Lower lobe of right lung (tissue), 2 donors: ENCODE data around the gene HOXA10. TPM values are rescaled to one million over a fixed set of nuclear protein-coding genes. Genes with fewer than 3 reads are reported as not detected.

Source experiments
- ATAC-seq, 2 donors: fragments of 200-7000 bp; cut with Tn5 transposase; one replicate each; pipeline ENCODE4 v1.9.1; 2020 to 2022; ENCODE audit warnings: mild to moderate bottlenecking in 2 of 2, moderate library complexity in 2 of 2
- DNase-seq: peaks from one replicate; pipeline ENCODE4 v3.0.0-alpha.2; 2020
- H3K27ac ChIP-seq: fragments of 200-600 bp; one replicate; pipeline ENCODE4 v1.8.0; 2022
- H3K27me3 ChIP-seq: fragments of 200-600 bp; one replicate; pipeline ENCODE4 v1.8.0; 2022; ENCODE audit warnings: low read depth
- H3K36me3 ChIP-seq: fragments of 200-600 bp; one replicate; pipeline ENCODE4 v1.8.0; 2022; ENCODE audit warnings: mild to moderate bottlenecking
- H3K4me1 ChIP-seq: fragments of 200-600 bp; one replicate; pipeline ENCODE4 v1.8.0; 2022
- H3K4me3 ChIP-seq: fragments of 200-600 bp; one replicate; pipeline ENCODE4 v1.8.0; 2022; ENCODE audit warnings: mild to moderate bottlenecking
- H3K9me3 ChIP-seq: fragments of 200-600 bp; one replicate; pipeline ENCODE4 v1.8.0; 2022
- intact Hi-C: fragments of 100-400 bp; cut with DNase I; formaldehyde crosslinking; loops from one replicate; pipeline ENCODE4 v1.11.0; 2022
- total RNA-seq: library from RNA; stranded (reverse); fragmentation: NEBNext Ultra II Directional; extraction: Animal tissue kit (Norgen Biotek cat#: 25700); gene quantifications from one replicate; pipeline ENCODE4 v1.2.1, GENCODE V29; 2021
- TF ChIP-seq, protein P1 (sequence below): fragments of 200-600 bp; IDR thresholded peaks from one replicate; pipeline ENCODE4 v1.8.0; 2022; ENCODE audit warnings: antibody characterized with exemption, mild to moderate bottlenecking
- donor health status: DM: no; HTN: yes; CAD: no; lungs with severe emphysema.

The HOXA10 gene
- total RNA-seq, 1 donor from 2014 or later: 0.38 TPM

DNA sequence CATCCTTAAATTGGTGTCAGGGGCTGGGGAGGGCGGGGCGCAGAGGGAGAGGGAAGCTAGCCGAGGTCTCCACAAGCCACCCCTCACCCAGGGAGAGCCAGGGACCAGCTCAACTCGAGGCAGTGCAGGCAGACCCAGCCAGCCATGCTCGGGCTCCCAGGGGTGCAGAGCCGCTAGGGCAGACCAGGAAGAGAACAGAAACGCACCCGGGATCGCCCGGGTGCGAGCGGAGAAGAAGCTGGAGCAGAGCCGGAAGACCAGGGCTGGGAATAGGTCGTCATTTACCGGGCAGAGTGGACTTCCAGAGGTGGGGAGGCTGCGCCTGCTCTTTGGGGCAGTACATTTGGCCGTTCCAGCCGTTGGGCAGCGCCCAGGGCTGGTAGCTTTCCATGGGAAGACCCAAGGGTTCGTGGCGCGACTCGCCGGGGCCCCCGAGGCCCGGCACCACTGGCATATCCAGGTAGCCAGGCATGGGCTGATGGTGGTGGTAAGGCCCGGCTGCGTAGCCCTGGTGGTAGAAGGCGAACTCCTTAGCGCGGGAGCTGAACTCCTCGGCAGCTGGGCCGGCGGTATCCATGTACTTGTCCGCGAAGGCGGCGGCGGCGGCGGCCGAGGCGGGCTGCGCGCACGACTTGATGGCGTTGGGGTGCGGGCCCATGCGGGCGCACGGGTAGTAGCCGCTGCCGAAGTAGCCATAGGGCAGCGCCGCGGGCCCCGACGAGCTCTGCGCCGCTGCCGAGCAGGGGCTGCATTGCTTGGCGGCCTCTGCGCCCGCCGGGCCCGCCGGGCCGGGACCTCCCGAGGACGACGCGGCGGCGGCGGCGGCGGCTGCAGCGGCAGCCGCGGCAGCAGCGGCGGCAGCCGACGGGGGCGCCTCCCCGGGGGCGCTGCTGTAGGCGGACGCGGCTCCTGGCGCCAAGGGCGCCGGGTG, 25.0 kb upstream of the HOXA10 start:
- Histone ChIP-seq H3K9me3 (no peaks in the 10 kb centered on the region), H3K27me3 (peaks cover 94% of the 10 kb centered on the region), H3K27ac (no peak overlapping the region), H3K36me3 (no peaks in the 10 kb centered on the region), H3K4me1 (peaks cover 27% of the 10 kb centered on the region), H3K4me3 (peak overlapping the region; percentile 19)
- intact Hi-C loops: loop anchor here (10.0 kb wide), 1 partner anchor 886 kb away; no protein-coding TSS in a partner anchor
- ATAC-seq (peak; percentile 7 to 10), DNase-seq (no peak)
- TF ChIP-seq, protein P1, sequence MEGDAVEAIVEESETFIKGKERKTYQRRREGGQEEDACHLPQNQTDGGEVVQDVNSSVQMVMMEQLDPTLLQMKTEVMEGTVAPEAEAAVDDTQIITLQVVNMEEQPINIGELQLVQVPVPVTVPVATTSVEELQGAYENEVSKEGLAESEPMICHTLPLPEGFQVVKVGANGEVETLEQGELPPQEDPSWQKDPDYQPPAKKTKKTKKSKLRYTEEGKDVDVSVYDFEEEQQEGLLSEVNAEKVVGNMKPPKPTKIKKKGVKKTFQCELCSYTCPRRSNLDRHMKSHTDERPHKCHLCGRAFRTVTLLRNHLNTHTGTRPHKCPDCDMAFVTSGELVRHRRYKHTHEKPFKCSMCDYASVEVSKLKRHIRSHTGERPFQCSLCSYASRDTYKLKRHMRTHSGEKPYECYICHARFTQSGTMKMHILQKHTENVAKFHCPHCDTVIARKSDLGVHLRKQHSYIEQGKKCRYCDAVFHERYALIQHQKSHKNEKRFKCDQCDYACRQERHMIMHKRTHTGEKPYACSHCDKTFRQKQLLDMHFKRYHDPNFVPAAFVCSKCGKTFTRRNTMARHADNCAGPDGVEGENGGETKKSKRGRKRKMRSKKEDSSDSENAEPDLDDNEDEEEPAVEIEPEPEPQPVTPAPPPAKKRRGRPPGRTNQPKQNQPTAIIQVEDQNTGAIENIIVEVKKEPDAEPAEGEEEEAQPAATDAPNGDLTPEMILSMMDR: no peak

DNA sequence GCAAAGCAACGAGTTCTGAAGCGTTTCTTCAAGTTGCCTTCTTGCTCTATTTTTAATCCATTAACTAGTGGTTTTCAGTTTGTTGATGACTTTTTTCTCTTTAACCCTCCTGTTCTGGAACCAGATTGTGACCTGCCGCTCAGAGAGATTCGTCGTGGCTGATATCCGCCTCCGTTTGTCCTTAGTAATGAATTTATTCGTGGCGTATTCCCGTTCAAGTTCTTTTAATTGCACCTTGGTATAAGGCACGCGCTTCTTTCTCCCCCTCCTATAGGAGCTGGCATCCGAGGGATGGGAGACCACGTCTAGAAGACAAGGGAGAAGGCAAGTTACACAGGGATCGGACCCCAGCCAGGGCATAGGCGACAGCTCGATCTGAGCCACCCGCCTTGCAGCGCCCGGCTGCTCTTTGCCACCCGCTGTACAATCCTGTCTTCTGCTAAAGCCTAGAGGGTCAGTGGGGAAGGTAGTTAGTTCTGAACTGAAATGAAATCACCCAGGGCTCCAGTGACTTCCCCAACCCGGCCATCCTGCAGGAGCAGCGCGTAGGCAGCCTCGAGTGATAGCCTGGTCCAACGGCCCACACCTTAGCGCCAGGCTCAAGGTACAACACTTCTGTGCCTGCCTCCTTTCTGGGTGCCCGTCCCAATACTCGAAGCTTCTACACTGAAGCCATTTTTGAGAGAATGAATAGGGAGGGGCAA, 24.2 kb upstream of the HOXA10 start:
- Histone ChIP-seq H3K4me3 (no peak overlapping the region), H3K27ac (no peak overlapping the region), H3K4me1 (peaks cover 32% of the 10 kb centered on the region), H3K36me3 (no peaks in the 10 kb centered on the region), H3K9me3 (no peaks in the 10 kb centered on the region), H3K27me3 (peaks cover 94% of the 10 kb centered on the region)
- DNase-seq (no peak), ATAC-seq (no peak)
- TF ChIP-seq, protein P1: no peak
- intact Hi-C loops: loop anchor here (10.0 kb wide), 1 partner anchor 887 kb away; no protein-coding TSS in a partner anchor

DNA sequence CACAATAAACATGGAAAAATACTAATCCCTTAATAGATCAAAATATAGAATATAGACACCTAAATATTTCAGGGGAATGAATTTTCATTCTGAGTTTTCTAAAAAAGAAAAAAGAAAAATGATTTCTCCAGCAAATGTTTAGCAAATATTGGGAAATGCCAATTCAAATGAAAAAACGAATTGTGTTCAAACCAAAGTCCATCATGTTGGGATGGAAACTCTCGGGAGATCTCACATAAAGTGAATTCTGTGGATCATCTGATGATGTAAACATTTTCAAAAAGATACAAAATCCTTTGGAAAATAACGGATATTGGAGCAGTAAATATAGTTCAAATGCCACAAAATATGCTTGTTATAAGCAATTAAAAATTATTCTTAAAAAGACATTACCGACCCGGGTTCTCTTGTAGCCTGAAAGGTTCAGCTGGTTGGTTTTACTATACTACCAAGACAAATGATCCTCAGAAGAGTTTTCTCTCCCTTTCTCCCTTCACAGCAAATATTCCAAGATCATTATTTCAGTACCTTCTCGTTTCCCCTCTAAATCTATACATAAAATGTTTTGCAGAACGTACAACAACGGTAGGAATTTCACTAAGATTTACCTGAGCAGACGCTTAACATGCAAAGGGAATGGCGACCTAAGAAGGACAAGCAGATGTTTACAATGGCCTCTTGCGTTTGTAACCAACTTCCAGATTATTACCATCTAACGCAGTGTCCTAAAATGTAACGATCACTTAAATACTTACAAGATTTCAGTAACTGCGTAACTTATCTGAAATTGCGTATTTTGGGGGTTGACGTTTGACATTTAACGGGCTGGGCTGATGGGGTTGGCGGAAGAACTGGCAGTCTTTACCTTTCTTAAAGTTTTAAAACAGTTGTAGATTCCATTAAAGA, 23.3 kb upstream of the HOXA10 start:
- ATAC-seq: no peak
- H3K4me3 ChIP-seq: no peak overlapping the region
- peaks cover 94% of the 10 kb centered on the region for H3K27me3 ChIP-seq
- no peak for DNase-seq
- H3K36me3 ChIP-seq: no peaks in the 10 kb centered on the region
- peaks cover 41% of the 10 kb centered on the region for H3K4me1 ChIP-seq
- TF ChIP-seq, protein P1: no peak
- H3K9me3 ChIP-seq: no peaks in the 10 kb centered on the region
- H3K27ac ChIP-seq: no peak overlapping the region
- intact Hi-C loops: loop anchor here (10.0 kb wide), 1 partner anchor 887 kb away; no protein-coding TSS in a partner anchor

DNA sequence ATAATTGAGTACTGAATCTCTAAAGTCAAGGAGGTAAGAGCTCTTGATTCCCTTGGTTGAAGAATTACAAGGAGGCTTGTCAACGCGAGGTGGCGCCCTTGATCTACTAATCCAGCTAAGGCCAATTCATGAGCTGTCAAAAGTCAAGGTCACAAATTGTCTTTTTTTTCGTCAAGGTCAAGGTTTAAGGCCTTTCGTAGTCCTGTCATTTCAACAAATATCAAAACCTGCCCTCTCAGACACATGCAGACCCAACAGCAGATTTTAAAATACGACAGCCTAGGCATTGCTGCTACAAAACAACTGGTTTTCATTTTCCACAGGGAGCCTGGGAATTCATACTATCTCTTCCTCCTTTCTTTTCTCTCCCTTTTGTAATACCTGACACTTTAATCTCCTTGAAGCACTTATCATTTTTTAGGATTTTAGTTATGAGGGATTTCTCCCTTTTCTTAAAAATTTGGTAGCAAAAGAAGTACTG, 22.2 kb upstream of the HOXA10 start:
- Histone ChIP-seq H3K9me3 (no peaks in the 10 kb centered on the region), H3K27ac (no peak overlapping the region), H3K27me3 (peaks cover 94% of the 10 kb centered on the region), H3K4me1 (peaks cover 46% of the 10 kb centered on the region), H3K4me3 (no peak overlapping the region), H3K36me3 (no peaks in the 10 kb centered on the region)
- TF ChIP-seq, protein P1: peak; percentile 80
- ATAC-seq (peak in 1 of 2 donors; percentile 59), DNase-seq (peak; percentile 87)
- intact Hi-C loops: loop anchor here (10.0 kb wide), 1 partner anchor 888 kb away; no protein-coding TSS in a partner anchor
